ENCODE results near the gene MGAT5. TPM values are rescaled to one million over a fixed set of nuclear protein-coding genes. Genes with fewer than 3 reads are reported as not detected.

Gene MGAT5
- total RNA-seq, 1 experiment from 2014 or later, result 37.5 TPM

GRCh38 chr2:134230885-134231284 is 23.0 kb upstream of the MGAT5 start:
- no peak for DNase-seq (ENCODE audit: low read depth)

GRCh38 chr2:134231301-134231964 is 22.4 kb upstream of the MGAT5 start:
- no peak for DNase-seq (ENCODE audit: low read depth)

- peak; percentile 67 for DNase-seq (ENCODE audit: low read depth)
These were observed 21.9 kb upstream of the MGAT5 start for GRCh38 chr2:134231965-134232340.

- DNase-seq (ENCODE audit: low read depth), result no peak
These were observed 21.4 kb upstream of the MGAT5 start for GRCh38 chr2:134232461-134232860.

GRCh38 chr2:134232868-134233727 is 20.8 kb upstream of the MGAT5 start:
- DNase-seq (ENCODE audit: low read depth), result no peak

GRCh38 chr2:134233728-134234136 is 20.1 kb upstream of the MGAT5 start:
- no peak for DNase-seq (ENCODE audit: low read depth)

GRCh38 chr2:134234535-134234934 is 19.3 kb upstream of the MGAT5 start:
- no peak for DNase-seq (ENCODE audit: low read depth)

GRCh38 chr2:134235510-134236144 is 18.2 kb upstream of the MGAT5 start:
- DNase-seq (ENCODE audit: low read depth), result no peak

- DNase-seq (ENCODE audit: low read depth), result no peak
These were observed 15.5 kb upstream of the MGAT5 start for GRCh38 chr2:134238371-134238770.

GRCh38 chr2:134240061-134240460 is 13.8 kb upstream of the MGAT5 start:
- DNase-seq (ENCODE audit: low read depth), result no peak

GRCh38 chr2:134241911-134242310 is 12.0 kb upstream of the MGAT5 start:
- no peak for DNase-seq (ENCODE audit: low read depth)

GRCh38 chr2:134243244-134243643 is 10.6 kb upstream of the MGAT5 start:
- DNase-seq (ENCODE audit: low read depth), result no peak

- DNase-seq (ENCODE audit: low read depth), result no peak
These were observed 9.8 kb upstream of the MGAT5 start for GRCh38 chr2:134244086-134244485.

GRCh38 chr2:134244587-134244986 is 9.3 kb upstream of the MGAT5 start:
- DNase-seq (ENCODE audit: low read depth), result no peak

GRCh38 chr2:134245340-134245984 is 8.4 kb upstream of the MGAT5 start:
- DNase-seq (ENCODE audit: low read depth), result peak; percentile 59

- DNase-seq (ENCODE audit: low read depth), result no peak
These were observed 7.6 kb upstream of the MGAT5 start for GRCh38 chr2:134246154-134246874.

- no peak for DNase-seq (ENCODE audit: low read depth)
These were observed 6.2 kb upstream of the MGAT5 start for GRCh38 chr2:134247679-134248078.

GRCh38 chr2:134248913-134249312 is 5.0 kb upstream of the MGAT5 start:
- DNase-seq (ENCODE audit: low read depth), result no peak

- DNase-seq (ENCODE audit: low read depth), result no peak
These were observed 4.1 kb upstream of the MGAT5 start for GRCh38 chr2:134249755-134250154.

GRCh38 chr2:134250840-134251461 is 2.9 kb upstream of the MGAT5 start:
- no peak for DNase-seq (ENCODE audit: low read depth)

All from HT1080 (cell line).